SK-N-MC (cell line): ENCODE measurements around the gene PPIG.

Source experiments
- EZH2 ChIP-seq: fragments of 200-600 bp; sonication (generic); IDR thresholded peaks from one replicate; pipeline ENCODE4 v1.6.1; 2017; ENCODE audit warnings: antibody characterized with exemption
- POLR2AphosphoS5 ChIP-seq: IDR thresholded peaks from 2 replicates; pipeline ENCODE4 v1.6.1; 2012; ENCODE audit warnings: mild to moderate bottlenecking, low read depth, low read length, borderline replicate concordance

GRCh38 chr2:169584005-169584877 is at the start of gene PPIG:
- TF ChIP-seq EZH2, result no peak
- peak; percentile 79 for TF ChIP-seq POLR2AphosphoS5
